K562 (cell line): ENCODE measurements around the gene CAMSAP3. TPM values are rescaled to one million over a fixed set of nuclear protein-coding genes. Genes with fewer than 3 reads are reported as not detected.

Experiments used
- ATAC-seq: fragments of 200-7000 bp; cut with Tn5 transposase; 3 replicates; pipeline ENCODE4 v1.9.1; 2020; ENCODE audit warnings: moderate library complexity
- BruUV-seq: library from RNA; stranded (reverse); fragments of 400-500 nt; replicated peaks from 2 replicates; lab custom pipeline; 2021; lab: Mats Ljungman, UMichigan
- CTCF ChIA-PET: fragments of 300-600 bp; formaldehyde crosslinking; extraction: SDS; loops from one replicate; lab custom pipeline; 2021; ENCODE audit warnings: low intra/inter-chr PET ratio; lab: Yijun Ruan, JAX
- POLR2A ChIA-PET: fragments of 300-600, 350-650 bp; sonication (Branson Sonifier 250); formaldehyde crosslinking; extraction: SDS; loops from one replicate; lab custom pipeline; 2021; ENCODE audit warnings: antibody characterized with exemption, inconsistent platforms; lab: Yijun Ruan, JAX
- DNase-seq, 4 experiments: peaks; one replicate each; pipeline versions ENCODE4 v3.0.0 to v3.0.0-alpha.2; 2011 to 2018; ENCODE audit warnings: low spot score in 3 of 4, mixed read lengths in 3 of 4; ENCODE audit errors: extremely low read depth in 1 of 4
- FAIRE-seq: peaks from 2 replicates; lab custom pipeline; 2011; peaks lifted over from hg19 to GRCh38; lab: Jason Lieb, UNC
- H2AFZ ChIP-seq: 2 replicates; pipeline ENCODE4 v1.6.0; 2011; ENCODE audit warnings: low read depth, low read length, control low read depth, inconsistent platforms
- H3K27ac ChIP-seq: fragments of 200-600 bp; 3 replicates; pipeline ENCODE4 v1.8.0; 2011; ENCODE audit warnings: low read depth, mild to moderate bottlenecking, control low read depth, inconsistent platforms, low read length, moderate library complexity, mixed read lengths; ENCODE audit errors: extremely low read depth
- H3K27me3 ChIP-seq, 2 experiments: fragments of 300-600 bp in 1 of 2; 2 replicates in 1 of 2; 3 replicates in 1 of 2; pipeline versions ENCODE4 v1.6.0 to v1.8.0; 2011; ENCODE audit warnings: inconsistent platforms in 2 of 2, low read length in 2 of 2, mild to moderate bottlenecking in 1 of 2, mixed read lengths in 1 of 2, moderate library complexity in 1 of 2; ENCODE audit not compliant: control insufficient read depth in 2 of 2, insufficient read depth in 2 of 2
- H3K36me3 ChIP-seq: fragments of 300-600 bp; 3 replicates; pipeline ENCODE4 v1.8.0; 2011; ENCODE audit warnings: mild to moderate bottlenecking, low read length, inconsistent platforms; ENCODE audit not compliant: control insufficient read depth, insufficient read depth
- H3K4me1 ChIP-seq, 2 experiments: fragments of 200-600 bp in 1 of 2; replicated peaks in 1 of 2; 2 replicates in 1 of 2; 3 replicates in 1 of 2; pipeline versions ENCODE4 v1.5.1 to v1.8.0; 2011; ENCODE audit warnings: inconsistent platforms in 2 of 2, low read length in 2 of 2, mild to moderate bottlenecking in 1 of 2, mixed read lengths in 1 of 2, moderate library complexity in 1 of 2; ENCODE audit not compliant: control insufficient read depth in 2 of 2, insufficient read depth in 2 of 2
- H3K4me2 ChIP-seq: 2 replicates; pipeline ENCODE4 v1.6.1; 2011; ENCODE audit warnings: low read length, control low read depth, inconsistent platforms, mixed read lengths; ENCODE audit not compliant: insufficient read depth
- H3K4me3 ChIP-seq: fragments of 200-600 bp; sonication (generic), shearing (Covaris generic); 2 replicates; pipeline ENCODE4 v1.5.1; 2016; ENCODE audit warnings: control low read depth, inconsistent platforms
- H3K79me2 ChIP-seq: fragments of 200-600 bp; 3 replicates; pipeline ENCODE4 v1.8.0; 2011; ENCODE audit warnings: low read length, inconsistent platforms; ENCODE audit not compliant: control insufficient read depth, insufficient read depth
- H3K9ac ChIP-seq, 2 experiments: 2 replicates each; pipeline versions ENCODE4 v1.6.0 to v1.6.1; 2011; ENCODE audit warnings: low read depth in 2 of 2, low read length in 2 of 2, control low read depth in 1 of 2, inconsistent platforms in 1 of 2, mild to moderate bottlenecking in 1 of 2, mixed read lengths in 1 of 2; ENCODE audit not compliant: insufficient read depth in 1 of 2
- H3K9me1 ChIP-seq: one replicate; pipeline ENCODE4 v1.6.0; 2011; ENCODE audit warnings: inconsistent platforms, mild to moderate bottlenecking, low read length, moderate library complexity; ENCODE audit not compliant: control insufficient read depth, insufficient read depth
- H3K9me3 ChIP-seq: replicated peaks from 2 replicates; pipeline ENCODE4 v1.5.1; 2011; ENCODE audit warnings: low read depth, low read length, inconsistent platforms; ENCODE audit not compliant: control insufficient read depth, insufficient read depth
- H4K20me1 ChIP-seq: replicated peaks from 2 replicates; pipeline ENCODE4 v1.6.1; 2011; ENCODE audit warnings: low read length, inconsistent platforms, mixed read lengths; ENCODE audit not compliant: control insufficient read depth, insufficient read depth
- EHMT2 ChIP-seq: fragments of 450-650 bp; IDR thresholded peaks from 2 replicates; pipeline ENCODE4 v1.6.1; 2018; ENCODE audit warnings: antibody characterized with exemption
- NCOA4 ChIP-seq: fragments of 450-650 bp; IDR thresholded peaks from 2 replicates; pipeline ENCODE4 v1.6.1; 2018; ENCODE audit warnings: mild to moderate bottlenecking; ENCODE audit not compliant: partially characterized antibody
- NELFE ChIP-seq: IDR thresholded peaks from 2 replicates; pipeline ENCODE4 v1.6.1; 2011; ENCODE audit warnings: mild to moderate bottlenecking; ENCODE audit not compliant: insufficient read depth, insufficient read length
- TRIM25 ChIP-seq: fragments of 450-650 bp; IDR thresholded peaks from 2 replicates; pipeline ENCODE4 v1.7.0; 2016; ENCODE audit warnings: borderline replicate concordance
- WGBS: fragments of 100-300 bp; shearing (Covaris generic); methylation state at CpG from one replicate; pipeline ENCODE4 v1.1.6; 2016; ENCODE audit warnings: low coverage, mixed read lengths; ENCODE audit not compliant: insufficient coverage; ENCODE audit errors: missing lambda C conversion rate; 5-methylcytosine and 5-hydroxymethylcytosine counted together
- in situ Hi-C: fragments of 300-500 bp; cut with MboI; formaldehyde crosslinking; loops from 4 replicates; pipeline ENCODE4 v1.15.0; 2018; ENCODE audit warnings: inconsistent platforms, mixed read lengths
- intact Hi-C: fragments of 100-400 bp; cut with micrococcal nuclease; formaldehyde crosslinking; loops from 2 replicates; pipeline ENCODE4 v1.14.2; 2022
- polyA plus RNA-seq, 8 experiments: library from polyadenylated mRNA; depleted of rRNA in 4 of 8; stranded (reverse) in 5 of 8; unstranded in 3 of 8; fragments of >200 nt; fragmentation: Nextera tagmentation in 2 of 8; fragmentation: Illumina TruSeq in 1 of 8; extraction: Ambion mirVana in 2 of 8; extraction: Trizol in 1 of 8; gene quantifications; 2 replicates each; pipeline versions ENCODE4 v1.2.1 to v1.2.3, GENCODE V29; 2011 to 2014; ENCODE audit warnings: inconsistent platforms in 1 of 8, missing spikeins in 1 of 8
- total RNA-seq, 7 experiments: library from RNA; depleted of rRNA in 6 of 7; stranded (reverse); fragments of >200 nt in 6 of 7; fragmentation: Illumina TruSeq in 2 of 7; extraction: Trizol in 2 of 7; gene quantifications; 2 replicates each; pipeline versions ENCODE4 v1.2.1 to v1.2.3, GENCODE V29; 2011 to 2021; ENCODE audit warnings: low replicate concordance in 1 of 7

Gene CAMSAP3
- total and polyA plus RNA-seq, 9 of the 15 experiments (the other 6 are each of a cell fraction or from before 2014, with no cell fraction given) = 0.01 to 0.89 (median 0.22) TPM; not detected in 1

GRCh38 chr19:7618771-7619510, 23.3 kb downstream of the CAMSAP3 start:
- Histone ChIP-seq H3K27ac (no peak overlapping the region), H3K4me1 (peaks cover 2 to 64% of the 10 kb centered on the region in 2 experiments; a peak in 4 of 5 replicates), H2AFZ (no peak overlapping the region), H4K20me1 (0 out of 2 replicates have a peak, but pooled peaks cover 3% of the 10 kb centered on the region), H3K79me2 (no peaks in the 10 kb centered on the region), H3K27me3 (peaks cover 0 to 6% of the 10 kb centered on the region in 2 experiments; a peak in 1 of 5 replicates), H3K9me1 (no peaks in the 10 kb centered on the region), H3K9ac (peak overlapping the region in 1 of 2 experiments; percentile 86; a peak in 2 of 4 replicates), H3K36me3 (peaks cover 47% of the 10 kb centered on the region; the same call in 2 of the 3 replicates), H3K4me3 (no peak overlapping the region), H3K4me2 (no peak overlapping the region), H3K9me3 (no peaks in the 10 kb centered on the region)
- peak; percentile 10 for ATAC-seq
- no peak for FAIRE-seq
- intact Hi-C loops (no loop called here), in situ Hi-C loops (no loop called here)
- TF ChIP-seq EHMT2 = no peak
- no peak for TF ChIP-seq NELFE
- no peak for TF ChIP-seq NCOA4
- no peak for TF ChIP-seq TRIM25
- POLR2A ChIA-PET = interaction anchor here (1.4 to 2.7 kb wide), 3 partner anchors 9 to 11 kb away, joined by 4 to 22 read pairs (median 5); partner anchors contain the start of genes PET100 and XAB2
- 58% methylated on average over 17 of the region's 21 CpGs for WGBS
- CTCF ChIA-PET = no interaction called here
- no peak for DNase-seq
- no TSS peak for BruUV-seq
